GM10266 (cell line): ENCODE measurements around the gene PTGES3.
"Not testable (repeated sequence)": the region's sequence is repeated elsewhere in the genome, so short reads cannot be mapped to it uniquely, and the experiment has no call there.

Experiments
- DNase-seq: peaks from one replicate; pipeline ENCODE4 v3.0.0; 2012; ENCODE audit errors: extremely low spot score
- CTCF ChIP-seq: IDR thresholded peaks from 2 replicates; pipeline ENCODE4 v1.5.1; 2012; ENCODE audit warnings: mild to moderate bottlenecking, low read depth; ENCODE audit not compliant: control insufficient read depth, insufficient read depth; ENCODE audit errors: missing control alignments

The PTGES3 gene

GRCh38 chr12:56688129-56688845 lies at the start of gene PTGES3:
PTGES3 (minus strand) TSS chr12:56688284; CDS start chr12:56687999, 285 bp downstream.
- DNase-seq, result peak; percentile 92
- TF ChIP-seq CTCF, result no peak

GRCh38 chr12:56728139-56728861 lies 40.2 kb upstream of the PTGES3 start:
- DNase-seq, result no peak
- no peak for TF ChIP-seq CTCF

GRCh38 chr12:56726196-56726675 lies 38.2 kb upstream of the PTGES3 start:
- DNase-seq, result not testable (repeated sequence)

GRCh38 chr12:56725723-56726102 lies 37.6 kb upstream of the PTGES3 start:
- no peak for TF ChIP-seq CTCF
- no peak for DNase-seq

- DNase-seq, result peak; percentile 93
- no peak for TF ChIP-seq CTCF
These were observed 37.1 kb upstream of the PTGES3 start, which contains the start of gene NACA for GRCh38 chr12:56724972-56725722. NACA (minus strand) TSS chr12:56725299; CDS start chr12:56724521, 778 bp downstream.

GRCh38 chr12:56724701-56724971 lies 36.6 kb upstream of the PTGES3 start:
- no peak for DNase-seq
- no peak for TF ChIP-seq CTCF

- TF ChIP-seq CTCF, result no peak
- DNase-seq, result no peak
These were observed 36.0 kb upstream of the PTGES3 start for GRCh38 chr12:56723889-56724700.
